HG03025 (cell line): ENCODE data around the gene ATXN7L1.
"Not testable (repeated sequence)": the region's sequence is repeated elsewhere in the genome, so short reads cannot be mapped to it uniquely, and the experiment has no call there.

ENCODE experiments used
- ATAC-seq: cut with Tn5 transposase; IDR thresholded peaks from one replicate; pipeline ENCODE4 v1.9.1; 2021; ENCODE audit warnings: mild to moderate bottlenecking, moderate library complexity; ENCODE audit not compliant: unreplicated experiment, low FRiP score

Gene ATXN7L1

GRCh38 chr7:105713488-105714465 lies 162.6 kb downstream of the ATXN7L1 start:
- no peak for ATAC-seq

GRCh38 chr7:105712877-105713276 lies 163.5 kb downstream of the ATXN7L1 start:
- no peak for ATAC-seq

GRCh38 chr7:105711726-105712402 lies 164.5 kb downstream of the ATXN7L1 start:
- no peak for ATAC-seq

- ATAC-seq, result not testable (repeated sequence)
These were observed 165.7 kb downstream of the ATXN7L1 start for GRCh38 chr7:105710720-105711119.

- no peak for ATAC-seq
These were observed 167.7 kb downstream of the ATXN7L1 start for GRCh38 chr7:105708763-105709080.

- no peak for ATAC-seq
These were observed 168.2 kb downstream of the ATXN7L1 start for GRCh38 chr7:105707967-105708762.

- ATAC-seq, result no peak
These were observed 169.0 kb downstream of the ATXN7L1 start for GRCh38 chr7:105707381-105707780.

GRCh38 chr7:105705427-105705826 lies 171.0 kb downstream of the ATXN7L1 start:
- ATAC-seq, result no peak

GRCh38 chr7:105703207-105703930 lies 173.0 kb downstream of the ATXN7L1 start:
- no peak for ATAC-seq

GRCh38 chr7:105699568-105700236 lies 176.7 kb downstream of the ATXN7L1 start:
- no peak for ATAC-seq

- ATAC-seq, result no peak
These were observed 177.9 kb downstream of the ATXN7L1 start for GRCh38 chr7:105698531-105698930.

GRCh38 chr7:105697753-105698152 lies 178.6 kb downstream of the ATXN7L1 start:
- ATAC-seq, result no peak

- not testable (repeated sequence) for ATAC-seq
These were observed 179.2 kb downstream of the ATXN7L1 start for GRCh38 chr7:105697169-105697568.

GRCh38 chr7:105693576-105693975 lies 182.8 kb downstream of the ATXN7L1 start:
- no peak for ATAC-seq

GRCh38 chr7:105691680-105692564 lies 184.5 kb downstream of the ATXN7L1 start:
- ATAC-seq, result peak; percentile 56

- ATAC-seq, result no peak
These were observed 185.2 kb downstream of the ATXN7L1 start for GRCh38 chr7:105691082-105691679.

- ATAC-seq, result no peak
These were observed 186.0 kb downstream of the ATXN7L1 start for GRCh38 chr7:105690325-105690945.
